Activated CD4-positive, alpha-beta memory T cell treated with anti-CD3 and anti-CD28 coated beads for 36 hours (primary cell): ENCODE data around the gene WFDC5. TPM values are rescaled to one million over a fixed set of nuclear protein-coding genes. Genes with fewer than 3 reads are reported as not detected.
"Not testable (repeated sequence)": the region's sequence is repeated elsewhere in the genome, so short reads cannot be mapped to it uniquely, and the experiment has no call there.

Source experiments
- CTCF ChIA-PET: fragments of 350-600 bp; sonication (Branson Sonifier 250); formaldehyde crosslinking; loops from one replicate; lab custom pipeline; 2021; ENCODE audit warnings: antibody characterized with exemption, inconsistent platforms; lab: Charles Lee
- POLR2A ChIA-PET: fragments of 350-600 bp; sonication (Branson Sonifier 250); formaldehyde crosslinking; loops from one replicate; lab custom pipeline; 2021; ENCODE audit warnings: antibody characterized with exemption; lab: Charles Lee
- DNase-seq: peaks from one replicate; pipeline ENCODE4 v3.0.0-alpha.2; 2020
- H3K27ac Mint-ChIP-seq: one replicate; pipeline ENCODE4 v1.8.0; 2021; ENCODE audit warnings: mixed read lengths
- H3K27me3 Mint-ChIP-seq: one replicate; pipeline ENCODE4 v1.8.0; 2021; ENCODE audit warnings: mixed read lengths
- H3K36me3 Mint-ChIP-seq: one replicate; pipeline ENCODE4 v1.8.0; 2021; ENCODE audit warnings: mixed read lengths
- H3K4me1 Mint-ChIP-seq: one replicate; pipeline ENCODE4 v1.8.0; 2021; ENCODE audit warnings: low read depth, mixed read lengths
- H3K4me3 Mint-ChIP-seq: one replicate; pipeline ENCODE4 v1.8.0; 2021; ENCODE audit warnings: mild to moderate bottlenecking, mixed read lengths
- H3K9me3 Mint-ChIP-seq: one replicate; pipeline ENCODE4 v1.8.0; 2021; ENCODE audit warnings: mixed read lengths
- intact Hi-C: fragments of 100-400 bp; cut with micrococcal nuclease; formaldehyde crosslinking; loops from one replicate; pipeline ENCODE4 v1.15.1; 2023
- total RNA-seq, 2 experiments: library from RNA; stranded (reverse); gene quantifications; one replicate each; pipeline ENCODE4 v1.2.3, GENCODE V29; 2021

Gene WFDC5, protein sequence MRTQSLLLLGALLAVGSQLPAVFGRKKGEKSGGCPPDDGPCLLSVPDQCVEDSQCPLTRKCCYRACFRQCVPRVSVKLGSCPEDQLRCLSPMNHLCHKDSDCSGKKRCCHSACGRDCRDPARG
- total RNA-seq = not detected

DNA sequence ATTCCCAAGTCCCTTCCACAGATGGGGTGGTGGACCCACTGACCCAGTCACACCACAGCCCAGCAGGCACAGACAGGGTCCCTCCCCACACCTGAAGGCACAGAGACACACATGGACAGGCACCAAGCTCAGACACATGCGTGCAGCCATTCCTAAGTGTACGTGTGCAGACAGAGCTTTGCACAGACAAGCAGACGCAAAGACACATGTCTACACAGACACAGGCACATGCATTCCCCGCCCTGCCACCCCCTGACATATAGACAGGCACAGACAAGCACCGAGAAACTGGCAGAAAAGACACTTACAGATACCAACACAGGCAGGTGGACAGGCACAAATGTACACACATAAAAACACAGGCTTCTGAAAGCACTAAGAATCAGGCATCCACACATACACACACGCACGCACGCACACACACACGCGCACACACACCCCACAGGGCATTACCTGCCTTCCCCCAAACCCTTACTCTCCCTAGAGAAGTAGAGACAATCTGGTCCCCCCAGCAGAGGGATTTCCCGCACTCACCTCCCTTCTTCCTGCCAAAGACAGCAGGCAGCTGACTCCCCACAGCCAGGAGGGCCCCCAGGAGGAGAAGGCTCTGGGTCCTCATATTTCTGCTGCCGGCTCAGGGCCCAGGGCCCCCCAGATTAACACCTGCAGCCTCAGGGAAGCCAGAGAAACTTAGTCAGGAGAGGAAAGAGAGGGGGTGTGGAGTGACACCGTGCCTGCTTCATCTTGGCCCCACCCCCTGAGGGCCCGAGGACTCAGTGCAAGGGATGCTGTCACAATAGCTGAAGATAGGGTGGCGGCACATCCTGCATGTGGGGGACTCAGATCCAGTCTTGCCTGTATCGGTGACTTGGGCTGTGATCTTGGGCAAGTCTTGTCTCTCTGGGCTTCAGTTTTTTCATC lies at the start of gene WFDC5:
TSS of gene WFDC5 (minus strand) at position 710 of the 921 bp plus-strand sequence. CDS start at position 619, 91 bp downstream.
- H3K27me3 Mint-ChIP-seq = peaks cover 8% of the 10 kb centered on the region
- H3K36me3 Mint-ChIP-seq = no peaks in the 10 kb centered on the region
- CTCF ChIA-PET = interaction anchor here (1.1 to 7.1 kb wide), 5 partner anchors 11 to 177 kb away, joined by 3 to 108 read pairs (median 5); no protein-coding TSS in a partner anchor
- DNase-seq = peak; percentile 51
- H3K4me1 Mint-ChIP-seq = peaks cover 9% of the 10 kb centered on the region
- no peak within 1 kb of the TSS for H3K4me3 Mint-ChIP-seq
- H3K9me3 Mint-ChIP-seq = no peaks in the 10 kb centered on the region
- intact Hi-C loops = no loop called here
- H3K27ac Mint-ChIP-seq = no peak within 1 kb of the TSS
- POLR2A ChIA-PET = no interaction called here

DNA sequence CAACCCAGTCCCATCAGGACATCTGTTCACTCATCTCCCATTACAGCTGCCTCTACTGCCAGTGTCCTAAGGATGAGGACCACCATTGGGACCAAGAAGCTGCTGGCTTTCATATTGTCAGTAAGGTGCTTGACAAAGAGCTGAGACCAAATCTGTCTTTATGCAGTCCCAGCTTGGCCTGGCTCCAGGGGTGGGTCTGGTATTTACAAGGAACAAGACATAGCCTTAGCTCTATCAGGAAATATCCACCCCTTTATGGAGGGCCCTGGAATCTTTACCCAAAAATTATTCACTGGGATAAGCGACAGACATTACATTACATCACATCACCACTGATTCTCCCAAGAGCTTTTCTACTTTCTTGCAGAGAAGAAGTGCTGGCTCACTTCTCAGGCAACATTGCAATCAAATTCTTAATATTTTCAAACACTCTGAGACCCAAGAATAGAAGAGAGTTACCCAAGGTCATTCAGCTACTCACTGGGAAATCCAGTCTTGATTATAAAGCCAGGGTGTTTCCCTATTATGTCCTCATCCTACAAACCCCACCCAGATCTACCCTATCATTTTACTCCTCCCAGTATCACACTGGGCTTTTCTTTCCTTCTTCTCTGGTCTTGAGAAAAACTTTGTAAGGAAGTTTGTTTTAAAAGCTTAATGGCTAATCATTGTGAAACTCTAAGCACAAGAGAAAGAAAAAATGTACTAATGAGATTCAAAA lies 48.3 kb upstream of the WFDC5 start:
- Mint-ChIP-seq H3K27me3 (peaks cover 32% of the 10 kb centered on the region), H3K36me3 (peaks cover 3% of the 10 kb centered on the region), H3K9me3 (peaks cover 16% of the 10 kb centered on the region), H3K4me3 (no peak overlapping the region), H3K27ac (no peak overlapping the region), H3K4me1 (no peaks in the 10 kb centered on the region)
- no peak for DNase-seq
- intact Hi-C loops = no loop called here
- ChIA-PET POLR2A (no interaction called here), CTCF (interaction anchor here (0.6 to 1.6 kb wide), 4 partner anchors 18 to 131 kb away, joined by 3 to 5 read pairs (median 4); no protein-coding TSS in a partner anchor)

DNA sequence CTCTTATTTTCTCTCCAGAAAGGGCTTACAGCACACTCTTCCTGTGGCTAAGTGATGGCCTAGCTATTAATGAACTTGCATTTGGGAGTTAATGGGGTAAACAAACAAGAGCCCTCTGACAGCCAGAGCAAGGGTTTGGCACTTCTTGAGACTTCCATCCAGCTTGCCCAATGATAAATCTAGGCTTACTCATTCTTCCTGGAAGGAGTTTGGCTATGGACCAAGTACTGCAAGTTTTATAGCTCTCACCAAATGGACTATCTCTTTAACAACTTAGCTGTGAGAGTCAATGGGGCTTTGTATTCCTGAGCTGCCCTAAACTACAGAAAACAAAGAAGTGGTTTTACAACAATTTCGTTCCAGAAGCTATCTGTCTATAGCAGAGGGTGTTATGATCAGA lies 43.0 kb upstream of the WFDC5 start:
- Mint-ChIP-seq H3K27ac (no peak overlapping the region), H3K4me1 (no peaks in the 10 kb centered on the region), H3K4me3 (no peak overlapping the region), H3K9me3 (peaks cover 18% of the 10 kb centered on the region), H3K36me3 (peaks cover 3% of the 10 kb centered on the region), H3K27me3 (peaks cover 39% of the 10 kb centered on the region)
- CTCF ChIA-PET = interaction anchor here (1.5 kb wide), 1 partner anchor 19 kb away, joined by 6 read pairs; no protein-coding TSS in a partner anchor
- POLR2A ChIA-PET = no interaction called here
- intact Hi-C loops = no loop called here
- DNase-seq = no peak

DNA sequence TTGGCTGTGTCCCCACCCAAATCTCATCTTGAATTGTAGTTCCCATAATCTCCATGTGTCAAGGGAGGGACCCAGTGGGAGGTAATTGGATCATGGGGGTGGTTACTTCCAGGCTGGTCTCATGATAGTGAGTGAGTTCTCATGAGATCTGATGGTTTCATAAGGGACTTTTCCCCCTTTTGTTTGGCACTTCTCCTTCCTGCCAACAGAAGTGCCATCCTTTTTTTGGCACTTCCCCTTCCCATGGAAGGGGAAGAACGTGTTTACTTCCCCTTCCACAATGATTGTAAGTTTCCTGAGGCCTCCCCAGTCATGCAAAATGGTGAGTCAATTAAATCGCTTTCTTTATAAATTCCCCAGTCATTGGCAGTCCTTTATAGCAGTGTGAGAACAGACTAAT lies 41.7 kb upstream of the WFDC5 start:
- ChIA-PET CTCF (no interaction called here), POLR2A (no interaction called here)
- intact Hi-C loops = no loop called here
- Mint-ChIP-seq H3K4me1 (no peaks in the 10 kb centered on the region), H3K9me3 (peaks cover 13% of the 10 kb centered on the region), H3K36me3 (peaks cover 3% of the 10 kb centered on the region), H3K27me3 (peaks cover 36% of the 10 kb centered on the region), H3K27ac (no peak overlapping the region), H3K4me3 (no peak overlapping the region)
- DNase-seq = no peak

DNA sequence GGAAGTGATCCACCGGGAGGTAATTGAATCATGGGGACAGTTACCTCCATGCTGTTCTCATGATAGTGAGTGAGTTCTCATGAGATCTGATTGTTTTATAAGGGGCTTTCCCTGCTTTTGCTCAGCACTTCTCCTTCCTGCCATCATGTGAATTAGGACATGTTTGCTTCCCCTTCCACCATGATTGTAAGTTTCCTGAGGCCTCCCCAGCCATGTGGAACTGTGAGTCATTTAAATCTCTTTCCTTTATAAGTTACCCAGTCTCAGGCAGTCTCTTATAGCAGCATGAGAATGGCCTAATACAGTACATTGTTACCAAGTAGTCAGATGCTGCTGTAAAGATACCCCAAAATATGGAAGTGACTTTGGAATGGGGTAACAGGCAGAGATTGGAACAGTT lies 39.8 kb upstream of the WFDC5 start:
- Mint-ChIP-seq H3K9me3 (peaks cover 13% of the 10 kb centered on the region), H3K27me3 (peaks cover 34% of the 10 kb centered on the region)
- CTCF ChIA-PET = interaction anchor here (0.6 kb wide), 1 partner anchor 544 kb away, joined by 3 read pairs; no protein-coding TSS in a partner anchor
- intact Hi-C loops, H3K4me3 Mint-ChIP-seq, H3K36me3 Mint-ChIP-seq, POLR2A ChIA-PET, H3K4me1 Mint-ChIP-seq, H3K27ac Mint-ChIP-seq, DNase-seq: not testable (repeated sequence)

DNA sequence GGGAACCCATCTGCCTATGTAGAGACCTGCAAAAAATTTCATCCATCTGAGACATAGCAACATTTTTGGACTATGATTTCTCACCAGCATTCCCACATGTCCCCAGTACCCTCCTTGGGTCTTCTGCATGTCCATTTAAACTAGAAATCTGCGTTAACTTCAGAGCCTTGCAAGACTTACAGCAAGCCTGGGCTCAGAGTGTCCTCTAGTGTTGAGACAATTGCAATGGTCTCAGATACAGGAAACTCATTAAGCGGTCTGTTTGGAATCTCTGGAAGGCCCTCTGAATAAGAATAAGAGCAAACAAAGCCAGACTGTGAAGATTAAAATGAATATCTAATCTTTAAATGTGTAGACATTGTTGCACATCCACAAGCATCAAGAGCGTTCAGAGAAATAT lies 39.2 kb upstream of the WFDC5 start:
- CTCF ChIA-PET = interaction anchor here (0.6 to 1.0 kb wide), 2 partner anchors 139 to 544 kb away, joined by 3 to 4 read pairs; no protein-coding TSS in a partner anchor
- intact Hi-C loops = no loop called here

DNA sequence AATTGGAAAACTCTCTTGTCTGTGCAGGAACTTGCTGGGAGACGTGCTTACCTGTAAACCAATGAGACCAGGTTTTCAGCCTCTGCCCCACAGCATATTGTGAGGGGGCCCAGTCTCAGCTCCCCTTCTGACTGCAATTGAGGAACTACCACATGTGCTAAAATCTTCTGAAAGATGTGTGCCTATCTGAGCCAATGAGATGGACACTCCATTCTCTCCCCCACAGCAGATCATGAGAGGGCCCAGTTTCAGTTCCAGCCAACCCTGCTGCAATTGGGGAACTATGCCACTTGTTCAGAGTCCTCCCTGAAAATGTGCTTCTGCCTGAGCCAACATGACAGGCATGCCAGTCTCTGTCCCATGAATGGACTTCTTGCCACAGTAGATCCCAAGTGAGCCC lies 38.8 kb upstream of the WFDC5 start:
- ChIA-PET POLR2A (no interaction called here), CTCF (interaction anchor here (1.0 kb wide), 1 partner anchor 139 kb away, joined by 4 read pairs; no protein-coding TSS in a partner anchor)
- Mint-ChIP-seq H3K4me1 (no peaks in the 10 kb centered on the region), H3K9me3 (peaks cover 7% of the 10 kb centered on the region), H3K27ac (no peak overlapping the region), H3K27me3 (peaks cover 37% of the 10 kb centered on the region), H3K36me3 (no peaks in the 10 kb centered on the region), H3K4me3 (no peak overlapping the region)
- DNase-seq = no peak
- intact Hi-C loops = no loop called here

More for the DNA sequence above, 39.2 kb upstream of the WFDC5 start:
- POLR2A ChIA-PET = no interaction called here
- Mint-ChIP-seq H3K27me3 (peaks cover 37% of the 10 kb centered on the region), H3K27ac (no peak overlapping the region), H3K4me3 (no peak overlapping the region), H3K36me3 (peaks cover 1% of the 10 kb centered on the region), H3K4me1 (no peaks in the 10 kb centered on the region), H3K9me3 (peaks cover 11% of the 10 kb centered on the region)
- no peak for DNase-seq

DNA sequence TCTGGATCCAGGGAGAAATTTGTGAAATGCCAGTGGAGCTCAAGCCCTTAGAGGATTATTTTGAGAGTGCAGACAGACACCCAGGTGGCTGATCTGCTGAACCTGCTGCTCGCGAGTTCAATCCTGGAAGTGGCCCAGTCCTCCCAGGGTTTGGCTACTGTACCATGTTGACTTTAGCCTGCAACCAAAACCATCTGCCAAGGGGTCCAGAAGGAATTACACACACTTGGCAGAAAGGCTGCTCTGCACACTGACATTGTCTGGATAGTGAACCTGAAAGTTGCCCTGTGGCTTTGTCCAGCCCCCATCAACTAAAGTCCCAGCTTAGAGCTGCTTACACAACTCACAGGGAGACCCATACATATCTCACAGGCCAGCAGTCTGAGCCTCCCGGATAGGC lies 38.2 kb upstream of the WFDC5 start:
- no peak overlapping the region for H3K4me3 Mint-ChIP-seq
- H3K27ac Mint-ChIP-seq = no peak overlapping the region
- peaks cover 31% of the 10 kb centered on the region for H3K27me3 Mint-ChIP-seq
- DNase-seq = no peak
- peaks cover under 1% of the 10 kb centered on the region for H3K9me3 Mint-ChIP-seq
- no peaks in the 10 kb centered on the region for H3K4me1 Mint-ChIP-seq
- intact Hi-C loops = no loop called here
- ChIA-PET CTCF (interaction anchor here (1.0 kb wide), 1 partner anchor 140 kb away, joined by 4 read pairs; no protein-coding TSS in a partner anchor), POLR2A (no interaction called here)
- no peaks in the 10 kb centered on the region for H3K36me3 Mint-ChIP-seq

DNA sequence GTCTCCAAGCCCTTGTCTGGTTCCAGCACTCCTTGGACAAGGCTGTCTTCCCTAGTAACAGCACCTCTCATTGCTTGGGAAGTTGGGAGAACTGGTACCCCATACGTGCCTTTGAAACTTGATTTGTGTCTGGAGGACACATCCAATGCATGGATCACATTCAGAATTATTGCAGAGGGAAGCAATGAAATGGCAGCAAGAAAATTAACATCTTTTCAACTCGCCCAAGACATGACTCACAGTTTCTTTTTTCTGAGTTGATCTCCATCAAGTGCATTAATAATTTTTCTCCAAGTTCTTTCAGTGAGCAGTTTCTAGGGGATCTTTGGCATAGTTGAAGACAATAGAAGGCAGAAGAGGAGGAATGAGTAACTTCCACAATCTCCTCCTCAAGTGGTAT lies 37.4 kb upstream of the WFDC5 start:
- Mint-ChIP-seq H3K9me3 (no peaks in the 10 kb centered on the region), H3K4me1 (no peaks in the 10 kb centered on the region), H3K27ac (no peak overlapping the region), H3K27me3 (peaks cover 31% of the 10 kb centered on the region), H3K36me3 (no peaks in the 10 kb centered on the region), H3K4me3 (no peak overlapping the region)
- no peak for DNase-seq
- intact Hi-C loops = no loop called here
- POLR2A ChIA-PET = no interaction called here
- CTCF ChIA-PET = no interaction called here

DNA sequence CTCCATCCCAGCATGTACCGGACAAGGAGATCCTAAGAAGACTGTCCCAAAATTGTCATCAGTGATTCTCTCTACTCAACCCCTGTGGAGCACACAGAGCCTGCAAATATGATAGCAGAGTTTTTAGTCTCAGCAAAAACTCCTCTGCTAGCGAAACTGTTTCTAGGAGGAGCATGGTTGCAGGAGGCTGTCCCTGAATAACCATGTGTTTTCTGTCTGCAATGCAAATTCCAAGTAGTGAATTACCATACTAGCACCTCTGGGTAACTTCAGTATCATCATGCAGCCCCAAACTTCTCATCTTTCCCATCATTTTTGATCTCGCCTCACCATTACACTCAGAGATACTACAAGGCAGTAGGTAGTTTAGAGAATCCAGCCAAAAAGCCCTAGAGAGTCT lies 34.1 kb upstream of the WFDC5 start:
- ChIA-PET CTCF (interaction anchor here (2.3 kb wide), 1 partner anchor 10 kb away, joined by 6 read pairs; no protein-coding TSS in a partner anchor), POLR2A (no interaction called here)
- H3K27ac Mint-ChIP-seq = no peak overlapping the region
- intact Hi-C loops = no loop called here
- H3K4me3 Mint-ChIP-seq = no peak overlapping the region
- H3K27me3 Mint-ChIP-seq = peaks cover 16% of the 10 kb centered on the region
- DNase-seq = no peak
- H3K9me3 Mint-ChIP-seq = no peaks in the 10 kb centered on the region
- no peaks in the 10 kb centered on the region for H3K36me3 Mint-ChIP-seq
- H3K4me1 Mint-ChIP-seq = no peaks in the 10 kb centered on the region

DNA sequence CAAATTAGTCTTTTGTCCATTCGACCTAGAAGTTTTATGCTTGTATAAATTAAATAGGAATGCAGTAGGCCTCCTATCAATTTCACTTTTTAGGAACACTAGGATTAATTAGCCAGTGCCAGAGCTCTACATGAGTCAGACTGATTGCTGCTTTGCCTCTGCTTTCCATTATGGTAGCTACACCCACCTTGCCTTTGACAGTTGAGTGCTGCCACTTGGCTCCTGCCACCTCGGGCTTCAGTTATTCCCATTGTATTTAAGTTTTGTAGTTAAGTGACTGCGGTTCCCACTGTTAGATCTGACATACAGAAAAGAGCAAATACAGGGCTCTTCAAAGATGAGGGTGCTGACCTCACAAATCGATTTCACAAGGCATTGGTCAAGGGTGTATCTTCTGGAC lies 25.9 kb upstream of the WFDC5 start:
- DNase-seq = no peak
- POLR2A ChIA-PET = no interaction called here
- Mint-ChIP-seq H3K36me3 (no peaks in the 10 kb centered on the region), H3K27ac (no peak overlapping the region), H3K27me3 (no peaks in the 10 kb centered on the region), H3K4me3 (no peak overlapping the region), H3K4me1 (no peaks in the 10 kb centered on the region), H3K9me3 (no peaks in the 10 kb centered on the region)
- CTCF ChIA-PET = interaction anchor here (0.8 to 4.7 kb wide), 4 partner anchors 19 to 152 kb away, joined by 4 to 84 read pairs (median 14); no protein-coding TSS in a partner anchor
- intact Hi-C loops = no loop called here
